GM19467 (cell line): Measurements from ENCODE around the gene ATP6V1G3.
"Not testable (repeated sequence)": the region's sequence is repeated elsewhere in the genome, so short reads cannot be mapped to it uniquely, and the experiment has no call there.

ENCODE experiments used
- ATAC-seq: cut with Tn5 transposase; IDR thresholded peaks from one replicate; pipeline ENCODE4 v1.9.1; 2021; ENCODE audit warnings: mild to moderate bottlenecking, moderate library complexity; ENCODE audit not compliant: unreplicated experiment

Gene ATP6V1G3

DNA sequence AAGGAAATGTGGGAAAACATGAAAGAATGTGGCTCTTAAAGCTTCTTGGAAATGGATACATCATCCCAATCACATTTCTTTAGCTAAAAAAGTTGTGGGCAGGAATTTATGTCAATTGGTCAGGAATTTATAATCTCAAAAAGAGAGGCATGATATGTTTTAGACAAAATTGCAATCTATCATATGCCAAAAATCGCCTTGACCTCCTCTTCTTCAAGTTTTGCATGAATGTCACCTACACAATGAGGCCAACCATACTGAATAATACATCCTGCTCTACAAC lies 42.4 kb downstream of the ATP6V1G3 start:
- no peak for ATAC-seq

DNA sequence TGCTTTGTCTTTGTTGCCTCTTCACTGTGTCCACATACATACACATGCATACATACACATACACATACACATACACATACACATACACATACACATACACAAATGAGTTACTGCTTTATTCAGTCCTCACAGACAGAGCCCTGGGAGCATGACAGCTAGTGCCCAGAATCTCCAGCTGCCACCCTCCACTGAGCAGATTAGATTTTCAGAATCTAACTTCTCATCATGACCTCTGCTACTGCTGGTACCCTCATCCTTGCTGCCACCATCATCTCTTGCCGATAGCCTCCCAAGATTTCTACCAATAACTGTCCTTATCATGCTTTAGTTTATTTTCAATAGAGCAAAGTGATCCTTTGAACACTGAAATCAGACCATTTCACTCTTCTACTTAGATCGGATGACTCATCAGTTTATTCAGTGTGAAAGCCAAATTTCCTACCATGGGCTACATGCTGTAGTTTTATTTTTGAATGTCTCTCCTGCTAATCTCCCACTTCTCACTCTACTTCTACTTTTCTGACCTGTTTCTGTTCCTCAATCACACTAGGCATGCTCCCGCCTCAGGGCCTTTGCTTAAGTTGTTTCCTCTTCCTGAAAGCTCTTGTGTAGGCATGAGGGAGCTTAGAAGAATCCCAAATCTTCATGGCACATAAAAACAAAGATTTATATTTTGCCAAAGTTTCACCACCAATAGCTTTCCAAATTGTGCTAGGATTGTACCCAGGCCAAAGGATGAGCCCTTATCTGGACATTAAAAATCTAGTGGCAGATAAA lies 43.0 kb downstream of the ATP6V1G3 start:
- ATAC-seq: no peak

DNA sequence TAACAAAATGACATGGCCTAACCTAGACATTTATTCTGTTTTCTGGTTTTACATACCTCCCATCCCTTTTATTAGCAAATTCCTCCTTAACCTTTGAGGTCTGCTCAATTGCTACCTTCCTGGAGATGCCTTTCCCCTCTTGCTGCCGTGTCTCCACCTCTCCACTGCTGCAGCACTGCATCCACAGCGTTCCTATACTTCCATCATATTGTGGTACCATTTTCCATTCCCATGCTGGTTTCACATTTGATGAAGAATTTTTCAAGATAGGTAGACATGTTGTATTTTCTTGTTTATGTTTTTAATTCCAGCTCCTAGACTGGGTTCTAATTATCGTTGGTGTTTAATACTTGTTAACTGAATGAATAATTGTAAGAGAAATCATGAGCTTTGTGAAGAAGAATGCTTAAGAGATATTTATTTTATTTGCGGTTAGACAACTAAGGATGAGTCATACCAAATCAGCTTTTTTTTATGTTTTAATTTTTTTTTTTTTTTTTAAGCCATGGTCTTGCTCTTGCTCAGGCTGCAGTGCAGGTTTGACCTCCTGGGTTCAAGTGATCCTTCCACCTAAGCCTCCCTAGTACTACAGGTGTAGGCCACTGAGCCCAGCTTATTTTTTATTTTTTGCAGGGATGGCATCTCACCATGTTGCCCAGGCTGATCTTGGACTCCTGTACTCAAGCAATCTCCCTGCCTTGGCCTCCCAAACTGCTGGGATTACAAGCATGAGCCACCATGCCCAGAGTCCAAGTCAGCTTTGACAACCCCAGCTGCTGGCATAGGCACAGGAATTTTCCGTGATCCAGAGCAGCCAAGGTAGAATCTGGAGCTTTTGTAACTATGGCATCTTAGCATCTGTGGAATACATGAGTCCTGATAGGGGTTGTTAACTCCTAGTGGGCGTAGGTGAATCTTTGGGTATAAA lies 44.0 kb downstream of the ATP6V1G3 start:
- ATAC-seq: no peak

DNA sequence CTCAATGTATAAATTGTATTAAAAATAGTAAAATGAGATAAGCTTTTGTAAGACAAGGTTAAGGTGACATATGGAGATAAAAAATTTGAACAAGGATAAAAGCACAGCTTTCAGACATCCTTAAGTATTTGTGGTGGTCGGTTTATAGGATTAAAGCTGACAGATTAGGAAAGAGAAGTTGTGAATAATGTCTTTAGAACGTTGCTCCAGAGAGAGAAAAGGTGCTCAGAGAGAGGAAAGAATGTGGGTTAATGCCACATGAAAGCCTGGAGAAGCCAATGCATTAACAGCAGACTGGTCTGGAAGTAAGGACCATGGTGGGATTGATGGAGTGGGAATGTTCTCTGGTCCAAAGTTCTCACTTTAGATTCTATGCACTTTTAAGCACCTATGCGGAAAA lies 44.8 kb downstream of the ATP6V1G3 start:
- ATAC-seq: no peak

DNA sequence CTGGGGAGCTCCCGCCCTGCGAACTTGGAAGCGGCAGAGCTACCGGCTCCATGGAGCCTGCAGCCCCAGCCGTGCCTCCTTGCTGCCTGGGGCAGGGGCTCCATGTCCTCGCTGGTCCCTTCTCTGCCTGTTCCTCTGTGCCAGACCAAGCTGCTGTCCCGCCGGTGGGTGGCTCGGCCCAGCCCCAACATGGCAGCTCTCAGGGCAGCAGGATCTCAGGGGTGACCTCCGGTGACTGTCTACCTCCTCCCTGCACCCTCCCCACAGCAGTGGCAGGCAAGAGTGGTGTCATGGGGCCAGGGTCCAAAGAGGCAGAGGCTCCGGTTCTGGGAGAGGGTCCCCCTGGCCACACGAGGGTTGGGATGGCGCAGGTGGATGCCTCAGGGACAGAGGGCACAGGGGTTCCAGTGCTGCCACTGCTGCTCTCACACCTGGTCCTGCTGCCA lies 45.8 kb downstream of the ATP6V1G3 start:
- no peak for ATAC-seq

DNA sequence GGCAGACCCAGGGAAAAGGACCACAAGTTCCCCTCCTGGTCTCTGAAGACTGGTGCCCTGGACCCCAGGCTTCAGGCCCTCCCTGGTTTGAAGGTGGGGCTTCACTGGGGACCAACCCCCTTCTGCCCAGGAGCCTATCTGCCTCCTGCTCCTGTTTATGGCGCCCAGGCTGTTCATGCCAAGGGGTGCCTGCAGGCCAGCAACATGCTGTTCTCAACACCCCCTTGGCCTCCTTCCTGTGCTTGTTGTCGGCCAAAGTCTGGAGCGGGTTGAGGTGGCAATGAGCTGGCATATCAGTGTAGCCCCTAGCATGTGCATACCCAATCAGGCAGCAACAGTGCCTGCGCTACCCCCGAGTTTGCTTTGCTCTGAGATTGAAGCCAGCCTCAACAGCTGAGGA lies 46.3 kb downstream of the ATP6V1G3 start:
- no peak for ATAC-seq

DNA sequence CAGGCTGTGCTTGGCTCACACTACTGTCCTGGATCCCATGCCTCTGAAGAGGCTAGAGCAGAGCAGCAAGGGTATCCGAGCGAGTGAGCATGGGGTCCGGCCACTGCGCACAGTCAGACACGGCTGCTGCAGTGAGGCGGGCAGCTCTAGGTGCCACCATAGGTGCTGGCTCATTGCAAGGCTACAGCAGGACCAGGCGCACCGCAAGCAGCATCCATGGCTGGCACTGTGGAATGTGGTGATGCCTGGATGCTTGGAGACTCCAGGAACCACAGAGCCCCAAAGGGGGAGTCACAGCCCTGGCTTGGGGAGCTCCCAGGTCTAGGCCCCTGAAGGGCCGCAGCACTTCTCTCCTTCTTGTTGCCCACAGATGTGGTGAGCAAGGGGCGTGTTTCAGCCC lies 47.2 kb downstream of the ATP6V1G3 start:
- ATAC-seq: no peak

DNA sequence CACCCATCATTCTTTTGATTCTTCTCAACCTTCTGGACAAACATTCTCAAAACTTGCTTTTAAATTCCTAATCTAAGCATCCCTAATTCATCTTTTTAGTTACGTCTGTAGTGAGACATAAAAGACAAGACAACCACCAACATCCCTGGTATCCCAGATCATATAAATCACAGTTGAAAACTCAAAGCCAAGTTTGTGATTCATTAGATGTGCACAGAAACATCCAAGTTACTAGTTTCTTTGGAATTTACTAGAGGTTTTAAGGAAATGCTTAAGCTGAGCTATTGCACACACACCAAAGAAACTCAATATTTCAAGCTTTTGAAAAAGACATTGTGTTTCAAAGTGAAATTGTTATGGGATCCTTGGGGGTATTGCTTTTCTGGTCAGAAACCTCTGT lies 47.6 kb downstream of the ATP6V1G3 start:
- ATAC-seq: no peak

DNA sequence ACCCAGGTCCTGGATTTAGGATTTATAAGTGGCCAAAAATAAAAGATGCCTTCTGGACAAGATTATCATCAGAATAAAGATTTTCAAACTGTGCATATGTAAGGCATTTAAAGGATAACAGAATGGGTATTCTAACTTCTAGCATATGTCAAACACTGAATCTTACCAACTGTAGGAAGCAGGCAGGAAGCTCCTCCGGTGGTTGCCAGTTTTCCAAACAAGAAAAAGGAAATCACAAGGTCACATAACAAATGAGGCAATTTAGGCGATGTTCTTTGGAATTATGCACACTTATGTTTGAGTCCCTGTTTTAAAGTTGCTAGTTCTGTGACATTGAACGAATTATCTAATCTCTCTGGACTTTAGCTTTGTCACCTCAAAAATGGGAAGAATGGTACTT lies 48.9 kb downstream of the ATP6V1G3 start:
- ATAC-seq: no peak

DNA sequence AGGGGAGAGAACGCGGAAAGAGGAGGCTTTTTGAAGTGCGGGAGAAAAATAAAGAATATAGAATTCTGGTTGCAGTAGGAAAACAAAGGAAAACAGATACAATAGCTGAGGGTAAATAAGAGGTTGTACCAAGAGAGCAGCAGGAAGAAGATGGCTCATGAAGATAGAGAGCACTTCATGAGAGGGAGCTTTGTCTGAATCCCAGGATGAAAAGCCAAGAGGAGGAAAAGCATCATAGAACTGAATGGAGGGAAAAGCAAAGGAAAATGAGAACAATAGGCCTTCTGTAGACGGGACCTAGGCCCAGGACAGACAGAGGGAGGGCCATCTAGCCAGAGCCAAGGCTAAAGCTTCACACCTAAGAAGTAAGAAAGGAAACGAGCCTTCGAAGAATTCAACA lies 49.5 kb downstream of the ATP6V1G3 start:
- ATAC-seq: no peak

DNA sequence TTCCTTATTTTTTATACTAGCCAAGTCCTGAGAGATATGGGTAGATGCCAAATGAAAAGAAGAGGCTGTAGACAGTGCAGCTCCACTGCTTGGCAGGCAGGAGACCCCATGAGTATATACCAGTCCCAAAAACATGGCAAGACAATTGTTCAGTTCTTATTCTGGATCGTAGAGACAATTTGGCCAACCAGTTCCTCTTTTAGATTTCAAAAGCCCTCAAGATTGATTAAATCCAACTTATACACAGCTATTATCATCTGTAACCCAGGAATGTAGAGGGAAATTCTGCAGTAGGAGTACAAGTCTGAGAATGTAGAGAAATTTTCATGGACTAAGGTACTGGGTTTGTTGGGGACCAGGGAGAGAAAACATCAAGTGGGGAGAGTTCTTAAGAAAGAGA lies 50.3 kb downstream of the ATP6V1G3 start:
- ATAC-seq: no peak

DNA sequence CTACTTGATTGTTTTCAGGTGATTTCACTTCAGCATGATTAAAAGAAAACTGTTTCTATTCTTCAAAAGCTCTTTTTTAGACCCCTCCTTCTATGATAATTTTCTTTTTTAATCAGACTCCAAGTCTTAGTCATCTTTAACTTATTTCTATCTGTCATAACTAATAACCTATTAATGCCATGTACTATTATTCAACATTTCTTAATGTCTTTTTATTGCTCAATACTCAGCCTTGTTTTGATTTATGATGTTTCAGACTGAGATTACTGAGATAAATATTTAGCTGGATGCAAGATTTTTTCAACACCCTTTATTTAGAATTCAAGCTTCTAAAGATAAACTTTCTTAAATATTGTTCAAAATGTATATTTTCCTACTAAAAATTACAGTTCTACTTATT lies 53.6 kb downstream of the ATP6V1G3 start:
- no peak for ATAC-seq

DNA sequence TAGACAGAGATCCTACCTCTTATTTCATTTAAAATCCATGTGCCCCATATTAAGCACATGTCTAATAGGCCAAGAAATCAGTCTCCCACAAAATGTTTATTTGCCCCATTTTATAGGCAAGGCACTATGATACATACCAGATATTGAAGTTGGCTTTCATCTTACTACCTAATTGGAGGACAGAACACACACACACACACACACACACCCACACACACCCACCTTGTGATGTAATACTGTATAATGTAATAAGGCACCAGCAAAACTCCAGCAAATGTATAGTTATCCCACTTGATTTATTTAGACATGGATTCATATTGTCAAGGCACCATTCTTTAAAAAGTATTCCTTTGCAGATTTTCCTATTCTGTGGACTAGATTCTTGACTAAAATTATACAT lies 56.8 kb downstream of the ATP6V1G3 start:
- no peak for ATAC-seq

DNA sequence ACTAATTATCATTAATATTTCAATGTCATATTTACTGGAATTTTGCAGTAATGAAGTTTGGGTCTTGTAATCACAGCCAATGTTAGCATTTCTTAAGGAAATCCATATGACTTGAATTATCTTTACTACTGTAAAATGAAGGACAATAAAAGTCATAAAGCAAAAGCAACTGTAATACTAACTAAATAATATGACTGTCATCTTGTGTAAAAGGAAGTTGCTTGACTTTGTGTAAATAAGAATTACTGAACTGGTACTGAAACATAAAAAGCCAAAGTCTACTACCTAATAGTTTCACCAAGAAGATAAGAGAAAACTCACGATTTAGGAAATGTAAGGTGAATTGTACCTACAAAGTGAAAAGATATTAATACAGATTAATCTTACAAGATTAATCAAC lies 57.5 kb downstream of the ATP6V1G3 start:
- ATAC-seq: no peak

DNA sequence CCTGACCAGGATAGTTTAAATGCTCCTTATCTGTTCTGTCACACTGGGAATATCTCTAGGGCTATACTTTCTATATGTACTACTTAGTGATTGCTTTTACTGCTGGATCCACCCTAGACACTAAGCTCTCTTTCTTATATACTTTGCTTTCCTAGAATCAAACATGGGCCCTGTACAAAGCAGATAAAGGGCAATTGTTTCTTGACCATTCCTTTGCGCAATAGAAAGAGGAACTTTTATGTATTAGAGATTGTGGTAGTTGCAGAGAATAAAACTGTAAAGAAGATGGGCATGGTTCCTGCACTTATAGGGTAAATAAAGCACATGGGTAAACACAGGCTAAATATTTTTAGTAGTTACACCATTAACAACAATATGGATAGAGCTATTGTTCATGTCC lies 58.8 kb downstream of the ATP6V1G3 start:
- ATAC-seq: no peak

DNA sequence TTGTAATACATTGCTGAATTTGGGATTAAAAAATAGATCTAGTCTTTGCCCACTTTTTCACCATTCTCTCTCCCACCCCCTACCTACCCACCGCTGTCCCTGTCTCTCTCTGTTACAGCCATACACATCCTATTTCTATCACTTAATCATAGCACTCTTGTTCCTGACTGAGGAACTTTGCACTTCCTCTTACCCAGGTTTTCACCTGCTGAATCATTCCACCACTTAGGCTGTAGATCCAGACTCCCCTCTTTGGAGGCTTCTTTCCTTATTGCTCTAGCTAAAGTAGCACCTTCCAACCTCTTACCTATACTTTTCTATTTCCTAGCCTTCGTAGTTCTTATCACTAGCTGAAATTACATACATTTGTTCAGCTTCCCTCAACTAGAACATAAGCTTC lies 59.6 kb downstream of the ATP6V1G3 start:
- ATAC-seq: no peak

DNA sequence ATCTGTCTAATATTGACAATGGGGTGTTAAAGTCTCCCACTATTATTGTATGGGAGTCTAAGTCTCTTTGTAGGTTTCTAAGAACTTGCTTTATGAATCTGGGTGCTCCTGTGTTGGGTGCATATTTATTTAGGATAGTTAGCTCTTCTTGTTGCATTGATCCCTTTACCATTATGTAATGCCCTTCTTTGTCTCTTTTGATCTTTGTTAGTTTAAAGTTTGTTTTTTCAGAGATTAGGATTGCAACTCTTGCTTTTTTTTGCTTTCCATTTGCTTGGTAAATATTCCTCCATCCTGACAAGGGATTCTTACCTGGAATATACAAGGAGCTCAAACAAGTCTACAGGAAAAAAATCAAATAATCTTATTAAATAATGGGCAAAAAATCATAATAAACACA lies 63.1 kb downstream of the ATP6V1G3 start:
- not testable (repeated sequence) for ATAC-seq
